Suprapubic skin (tissue), 3 donors: ENCODE measurements around the gene RSRC1.

ENCODE experiments used
- CTCF ChIP-seq, 2 donors: fragments of 200-600 bp in 1 of 2; fragments of 450-650 bp in 1 of 2; sonication (generic) in 1 of 2; IDR thresholded peaks; one replicate each; pipeline ENCODE4 v1.5.1; 2016 to 2019; ENCODE audit warnings: antibody characterized with exemption in 2 of 2, mild to moderate bottlenecking in 1 of 2, moderate library complexity in 1 of 2
- POLR2AphosphoS5 ChIP-seq, 3 donors: sonication (generic); formaldehyde crosslinking; IDR thresholded peaks; one replicate each; pipeline ENCODE4 v1.6.1; 2017; ENCODE audit warnings: antibody characterized with exemption in 3 of 3

- TF ChIP-seq CTCF (IDR thresholded peaks at IDR 0.05): no peak
- TF ChIP-seq POLR2AphosphoS5 (IDR thresholded peaks at IDR 0.05): peak in 1 of 3 donors; percentile 91
These were observed 461.3 kb downstream of the RSRC1 start, which contains the start of gene MLF1 for GRCh38 chr3:158570999-158571702.
